Measurements from ENCODE around the gene ETFA.

- TF ChIP-seq CTCF (IDR thresholded peaks at IDR 0.05) = peak; percentile 68
- TF ChIP-seq MXD4 (CRISPR knock-in tag; IDR thresholded peaks at IDR 0.05; ENCODE audit: borderline replicate concordance) = no peak
- no peak for TF ChIP-seq ELF4 (CRISPR knock-in tag; IDR thresholded peaks at IDR 0.05; ENCODE audit: low read depth)
- no peak for TF ChIP-seq ZNF121 (CRISPR knock-in tag; IDR thresholded peaks at IDR 0.05)
- no peak for TF ChIP-seq TEAD1 (CRISPR knock-in tag; IDR thresholded peaks at IDR 0.05)
- TF ChIP-seq, protein P1, sequence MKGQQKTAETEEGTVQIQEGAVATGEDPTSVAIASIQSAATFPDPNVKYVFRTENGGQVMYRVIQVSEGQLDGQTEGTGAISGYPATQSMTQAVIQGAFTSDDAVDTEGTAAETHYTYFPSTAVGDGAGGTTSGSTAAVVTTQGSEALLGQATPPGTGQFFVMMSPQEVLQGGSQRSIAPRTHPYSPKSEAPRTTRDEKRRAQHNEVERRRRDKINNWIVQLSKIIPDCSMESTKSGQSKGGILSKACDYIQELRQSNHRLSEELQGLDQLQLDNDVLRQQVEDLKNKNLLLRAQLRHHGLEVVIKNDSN (CRISPR knock-in tag; IDR thresholded peaks at IDR 0.05) = no peak
- no peak for TF ChIP-seq ESRRA (CRISPR knock-in tag; IDR thresholded peaks at IDR 0.05; ENCODE audit: borderline replicate concordance)
- TF ChIP-seq KAT7 (CRISPR knock-in tag; IDR thresholded peaks at IDR 0.05; ENCODE audit: borderline replicate concordance) = no peak
- TF ChIP-seq MAX (CRISPR knock-in tag; IDR thresholded peaks at IDR 0.05) = no peak
These were observed 120.3 kb downstream of the ETFA start for GRCh38 chr15:76190751-76191538.
